Measurements from ENCODE around the gene RBMS1.

The RBMS1 gene

GRCh38 chr2:160326786-160327185 is 166.8 kb downstream of the RBMS1 start:
- Mint-ChIP-seq H3K4me1 (peaks cover 99% of the 10 kb centered on the region), H3K36me3 (peaks cover 3% of the 10 kb centered on the region), H3K27ac (peak overlapping the region; percentile 86)

DNA sequence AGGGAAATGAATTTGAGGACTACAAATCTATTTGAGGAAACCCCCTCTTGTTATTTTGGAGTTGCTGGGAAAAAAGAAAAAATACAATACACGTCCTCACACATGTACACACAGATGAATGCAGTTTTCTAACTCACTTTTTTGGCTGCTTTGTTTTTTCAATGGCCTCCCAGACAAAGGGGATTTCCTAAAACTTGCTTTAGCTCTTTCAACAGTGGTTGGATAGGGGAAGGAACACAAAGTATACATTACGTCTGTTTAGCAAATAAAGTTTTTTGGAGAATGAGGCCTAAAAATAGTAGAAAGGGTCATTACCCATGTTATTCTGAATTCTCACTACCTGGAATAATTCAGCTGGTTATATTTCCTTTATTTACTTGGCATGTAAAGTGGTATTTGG is 168.2 kb downstream of the RBMS1 start:
- Mint-ChIP-seq H3K27me3 (no peaks in the 10 kb centered on the region), H3K4me1 (peaks cover 99% of the 10 kb centered on the region), H3K27ac (peak overlapping the region; percentile 19), H3K9me3 (no peaks in the 10 kb centered on the region), H3K4me3 (no peak overlapping the region), H3K36me3 (peaks cover 6% of the 10 kb centered on the region)

More at GRCh38 chr2:160326786-160327185, 166.8 kb downstream of the RBMS1 start:
- H3K9me3 Mint-ChIP-seq = no peaks in the 10 kb centered on the region
- no peaks in the 10 kb centered on the region for H3K27me3 Mint-ChIP-seq
- H3K4me3 Mint-ChIP-seq = peak overlapping the region; percentile 49

GRCh38 chr2:160324917-160325316 is 168.7 kb downstream of the RBMS1 start:
- H3K9me3 Mint-ChIP-seq = no peaks in the 10 kb centered on the region
- H3K27ac Mint-ChIP-seq = peak overlapping the region; percentile 43
- H3K4me1 Mint-ChIP-seq = peaks cover 99% of the 10 kb centered on the region
- H3K27me3 Mint-ChIP-seq = no peaks in the 10 kb centered on the region
- no peak overlapping the region for H3K4me3 Mint-ChIP-seq
- peaks cover 6% of the 10 kb centered on the region for H3K36me3 Mint-ChIP-seq

DNA sequence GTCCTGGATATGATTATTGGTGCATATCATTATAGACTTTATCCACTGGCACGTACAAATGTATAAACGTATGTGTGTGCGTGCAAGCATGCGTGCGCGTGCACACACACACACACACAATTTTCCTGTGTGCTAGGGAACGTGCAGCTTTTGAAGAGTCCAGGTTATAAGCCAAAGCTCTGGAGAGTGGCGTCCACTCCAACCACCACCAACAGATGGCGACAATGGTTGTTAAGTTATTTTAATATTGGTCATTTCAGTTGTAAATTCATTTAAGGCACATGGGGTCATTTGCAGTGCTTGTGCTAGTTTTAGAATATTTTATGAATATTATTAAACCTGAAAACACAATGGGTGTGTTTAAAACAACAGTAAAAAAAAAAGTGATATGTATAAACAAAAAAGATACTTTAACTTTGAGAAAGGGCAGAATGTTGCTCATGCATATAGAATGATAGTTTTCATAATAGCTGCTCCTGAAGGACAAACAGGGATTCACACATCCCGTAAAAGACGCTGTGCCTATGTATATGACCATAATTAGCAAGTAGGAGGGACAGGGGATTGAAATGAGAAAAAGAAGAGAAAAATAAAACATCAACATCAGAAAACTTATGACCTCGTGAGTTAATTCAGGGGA is 169.3 kb downstream of the RBMS1 start:
- Mint-ChIP-seq H3K27me3 (no peaks in the 10 kb centered on the region), H3K4me1 (peaks cover 95% of the 10 kb centered on the region), H3K36me3 (peaks cover 6% of the 10 kb centered on the region), H3K9me3 (no peaks in the 10 kb centered on the region), H3K27ac (peak overlapping the region; percentile 49), H3K4me3 (peak overlapping the region; percentile 15)

- Mint-ChIP-seq H3K9me3 (no peaks in the 10 kb centered on the region), H3K4me3 (no peak overlapping the region), H3K4me1 (peaks cover 91% of the 10 kb centered on the region), H3K36me3 (peaks cover 8% of the 10 kb centered on the region), H3K27me3 (no peaks in the 10 kb centered on the region), H3K27ac (peak overlapping the region; percentile 53)
Observed at GRCh38 chr2:160322320-160322719, 171.3 kb downstream of the RBMS1 start.

DNA sequence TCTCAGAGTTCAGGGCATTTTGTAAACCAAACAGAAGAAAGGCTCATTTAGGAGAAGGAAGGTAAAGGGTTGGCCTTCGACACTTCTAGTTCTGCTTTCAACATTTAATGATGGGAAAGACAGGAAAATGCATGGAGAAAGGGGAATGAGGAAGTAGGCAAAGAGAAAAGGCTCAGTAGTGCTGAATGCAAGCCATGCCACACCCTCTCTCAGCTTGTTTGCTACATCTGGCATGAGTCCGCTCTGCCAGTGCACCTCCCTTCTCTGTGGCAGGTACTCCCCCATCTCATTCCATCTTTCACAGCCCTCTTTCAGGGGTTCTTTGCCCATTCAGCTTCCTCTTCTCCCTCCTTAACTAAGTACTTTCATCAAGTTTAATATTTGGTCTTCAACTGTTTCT is 172.6 kb downstream of the RBMS1 start:
- Mint-ChIP-seq H3K9me3 (no peaks in the 10 kb centered on the region), H3K4me1 (peaks cover 93% of the 10 kb centered on the region), H3K27me3 (no peaks in the 10 kb centered on the region), H3K36me3 (peaks cover 17% of the 10 kb centered on the region), H3K27ac (no peak overlapping the region), H3K4me3 (no peak overlapping the region)

- no peaks in the 10 kb centered on the region for H3K9me3 Mint-ChIP-seq
- H3K27me3 Mint-ChIP-seq = no peaks in the 10 kb centered on the region
- H3K4me1 Mint-ChIP-seq = peaks cover 89% of the 10 kb centered on the region
- H3K27ac Mint-ChIP-seq = no peak overlapping the region
- H3K4me3 Mint-ChIP-seq = no peak overlapping the region
- peaks cover 18% of the 10 kb centered on the region for H3K36me3 Mint-ChIP-seq
Observed at GRCh38 chr2:160319700-160320099, 173.9 kb downstream of the RBMS1 start.

DNA sequence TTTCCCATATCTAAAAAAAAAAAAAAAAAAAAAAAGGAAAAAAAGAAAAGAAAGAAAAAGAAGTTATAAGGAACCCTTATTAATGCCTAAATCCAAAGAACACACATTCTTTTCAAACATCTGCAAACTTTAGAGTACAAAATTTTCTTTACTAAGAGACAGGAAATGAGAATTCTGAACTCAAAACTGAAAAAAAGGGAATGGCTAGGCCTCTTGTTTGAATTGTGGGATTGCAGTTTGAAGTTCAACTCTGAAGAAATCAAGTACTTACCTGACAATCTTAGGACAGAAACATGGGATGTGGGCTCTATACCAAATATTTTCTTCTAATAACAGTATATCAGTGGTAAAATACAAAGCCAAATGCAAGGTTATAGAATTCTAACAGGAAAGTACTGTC is 175.4 kb downstream of the RBMS1 start:
- Mint-ChIP-seq H3K36me3 (peaks cover 21% of the 10 kb centered on the region), H3K27ac (no peak overlapping the region), H3K9me3 (no peaks in the 10 kb centered on the region), H3K27me3 (no peaks in the 10 kb centered on the region), H3K4me1 (peaks cover 78% of the 10 kb centered on the region), H3K4me3 (no peak overlapping the region)

- no peaks in the 10 kb centered on the region for H3K27me3 Mint-ChIP-seq
- peaks cover 21% of the 10 kb centered on the region for H3K36me3 Mint-ChIP-seq
- peaks cover 70% of the 10 kb centered on the region for H3K4me1 Mint-ChIP-seq
- H3K9me3 Mint-ChIP-seq = no peaks in the 10 kb centered on the region
- H3K4me3 Mint-ChIP-seq = no peak overlapping the region
- peak overlapping the region; percentile 60 for H3K27ac Mint-ChIP-seq
Observed at GRCh38 chr2:160317181-160318099, 176.2 kb downstream of the RBMS1 start.

- no peak overlapping the region for H3K27ac Mint-ChIP-seq
- no peak overlapping the region for H3K4me3 Mint-ChIP-seq
- peaks cover 19% of the 10 kb centered on the region for H3K36me3 Mint-ChIP-seq
- H3K9me3 Mint-ChIP-seq = no peaks in the 10 kb centered on the region
- H3K27me3 Mint-ChIP-seq = no peaks in the 10 kb centered on the region
- peaks cover 49% of the 10 kb centered on the region for H3K4me1 Mint-ChIP-seq
Observed at GRCh38 chr2:160315337-160315736, 178.3 kb downstream of the RBMS1 start.

GRCh38 chr2:160310118-160310828 is 183.3 kb downstream of the RBMS1 start:
- peaks cover 21% of the 10 kb centered on the region for H3K36me3 Mint-ChIP-seq
- H3K4me1 Mint-ChIP-seq = peaks cover 27% of the 10 kb centered on the region
- H3K4me3 Mint-ChIP-seq = no peak overlapping the region
- no peak overlapping the region for H3K27ac Mint-ChIP-seq
- H3K9me3 Mint-ChIP-seq = no peaks in the 10 kb centered on the region
- H3K27me3 Mint-ChIP-seq = no peaks in the 10 kb centered on the region

GRCh38 chr2:160309585-160309984 is 184.0 kb downstream of the RBMS1 start:
- Mint-ChIP-seq H3K4me3 (no peak overlapping the region), H3K4me1 (peaks cover 23% of the 10 kb centered on the region), H3K27me3 (no peaks in the 10 kb centered on the region), H3K9me3 (no peaks in the 10 kb centered on the region), H3K36me3 (peaks cover 22% of the 10 kb centered on the region), H3K27ac (peak overlapping the region; percentile 88)

GRCh38 chr2:160308915-160309314 is 184.7 kb downstream of the RBMS1 start:
- Mint-ChIP-seq H3K9me3 (no peaks in the 10 kb centered on the region), H3K4me3 (no peak overlapping the region), H3K36me3 (peaks cover 19% of the 10 kb centered on the region), H3K27me3 (no peaks in the 10 kb centered on the region), H3K4me1 (peaks cover 20% of the 10 kb centered on the region), H3K27ac (peak overlapping the region; percentile 88)

DNA sequence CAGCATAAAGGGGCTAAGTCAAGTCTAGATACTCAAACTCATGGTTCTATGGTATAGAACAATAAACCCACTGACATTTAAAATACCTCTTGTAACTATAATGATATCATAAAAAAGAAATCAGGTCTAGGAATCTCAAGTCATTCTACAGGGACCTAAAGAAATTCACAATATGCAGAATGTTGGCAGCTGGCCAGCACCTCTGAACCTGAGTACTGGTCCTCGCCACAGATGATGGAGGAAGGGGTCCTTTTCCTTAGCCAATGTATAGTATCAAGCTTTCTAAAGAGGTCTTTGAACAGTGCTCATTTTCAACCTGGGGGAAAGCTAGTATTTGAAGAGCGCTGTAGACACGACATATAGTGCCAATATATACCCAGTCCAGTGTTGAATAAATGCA is 185.1 kb downstream of the RBMS1 start:
- Mint-ChIP-seq H3K36me3 (peaks cover 19% of the 10 kb centered on the region), H3K4me1 (peaks cover 20% of the 10 kb centered on the region), H3K4me3 (no peak overlapping the region), H3K9me3 (no peaks in the 10 kb centered on the region), H3K27me3 (no peaks in the 10 kb centered on the region), H3K27ac (peak overlapping the region; percentile 12)

DNA sequence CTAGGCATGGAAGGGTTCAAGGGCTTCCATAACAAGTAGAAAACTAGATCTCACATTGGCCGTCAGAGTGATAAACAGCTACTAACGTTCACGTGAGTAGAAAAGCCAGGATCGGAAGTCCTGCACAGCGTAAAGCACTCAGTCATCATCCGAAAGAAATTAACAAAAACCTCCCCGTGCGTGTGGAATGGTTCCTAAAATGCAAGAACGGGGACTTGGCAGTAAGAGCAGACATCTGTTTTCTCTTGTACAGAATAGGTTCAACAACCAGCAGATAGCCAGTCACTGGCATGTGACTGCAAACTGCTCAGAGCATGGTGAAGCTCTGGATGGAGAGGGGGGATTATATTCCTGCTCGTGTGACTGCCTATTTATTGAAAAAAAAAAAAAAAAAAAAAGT is 186.6 kb downstream of the RBMS1 start:
- H3K9me3 Mint-ChIP-seq = no peaks in the 10 kb centered on the region
- peaks cover 23% of the 10 kb centered on the region for H3K36me3 Mint-ChIP-seq
- H3K27me3 Mint-ChIP-seq = no peaks in the 10 kb centered on the region
- H3K4me3 Mint-ChIP-seq = no peak overlapping the region
- peaks cover 29% of the 10 kb centered on the region for H3K4me1 Mint-ChIP-seq
- no peak overlapping the region for H3K27ac Mint-ChIP-seq
